HG03045 (cell line): Measurements from ENCODE around the gene CENPA.
"Not testable (repeated sequence)": the region's sequence is repeated elsewhere in the genome, so short reads cannot be mapped to it uniquely, and the experiment has no call there.

Experiments
- ATAC-seq: cut with Tn5 transposase; IDR thresholded peaks from one replicate; pipeline ENCODE4 v1.9.1; 2021; ENCODE audit warnings: mild to moderate bottlenecking, moderate library complexity; ENCODE audit not compliant: unreplicated experiment

Gene CENPA

DNA sequence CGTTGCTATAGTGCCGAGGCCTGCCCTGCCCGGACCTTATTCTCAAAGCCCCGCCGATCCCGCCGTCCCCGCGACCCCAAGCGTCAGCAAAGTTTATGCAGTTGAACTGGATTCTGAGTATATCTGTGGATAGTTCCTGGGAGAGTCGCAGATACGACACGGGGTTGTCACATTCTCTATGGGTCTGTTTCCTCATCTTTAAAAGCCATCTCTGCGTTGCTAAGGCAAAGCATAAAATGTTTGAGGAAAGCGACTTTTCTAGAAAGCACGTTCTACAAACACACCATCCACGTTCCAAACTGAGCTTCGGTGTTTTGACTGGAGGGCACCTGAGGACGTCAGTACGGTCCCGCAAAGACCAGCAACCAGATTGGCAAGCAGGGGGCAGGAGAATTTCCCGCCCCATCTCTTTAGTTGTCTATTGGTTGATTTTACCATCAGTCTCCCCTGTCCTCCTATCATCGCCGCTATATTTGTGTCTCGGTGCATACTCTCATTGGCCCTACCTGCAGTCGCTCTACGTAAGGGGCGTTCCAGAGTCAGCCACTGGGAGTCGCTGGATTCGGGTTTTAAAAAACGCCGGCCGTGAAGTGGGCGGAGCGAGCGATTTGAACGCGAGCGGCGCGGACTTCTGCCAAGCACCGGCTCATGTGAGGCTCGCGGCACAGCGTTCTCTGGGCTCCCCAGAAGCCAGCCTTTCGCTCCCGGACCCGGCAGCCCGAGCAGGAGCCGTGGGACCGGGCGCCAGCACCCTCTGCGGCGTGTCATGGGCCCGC is at the start of gene CENPA:
Gene CENPA, plus strand, starts transcription at position 626 of the 776 bp plus-strand sequence. Its CDS starts 141 bp downstream, at position 767.
- peak; percentile 98 for ATAC-seq

DNA sequence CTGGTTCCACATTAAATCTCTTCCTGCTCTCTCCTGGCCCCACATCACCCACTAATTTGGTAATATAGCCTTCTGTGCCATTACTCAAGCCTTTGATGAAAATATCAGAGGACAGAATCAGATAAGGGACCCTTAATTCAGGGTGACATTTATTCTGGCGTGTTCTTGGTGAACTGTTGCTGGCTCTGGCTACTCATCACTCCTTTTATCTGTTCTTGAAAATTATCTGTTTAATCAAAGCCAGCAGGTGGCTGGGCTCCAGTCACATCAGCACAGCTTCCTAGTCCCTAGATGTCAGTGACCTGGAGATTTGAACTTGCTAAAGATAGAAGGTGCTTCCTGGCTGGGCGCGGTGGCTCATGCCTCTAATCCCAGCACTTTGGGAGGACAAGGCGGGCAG is 48.6 kb upstream of the CENPA start:
- ATAC-seq: no peak

DNA sequence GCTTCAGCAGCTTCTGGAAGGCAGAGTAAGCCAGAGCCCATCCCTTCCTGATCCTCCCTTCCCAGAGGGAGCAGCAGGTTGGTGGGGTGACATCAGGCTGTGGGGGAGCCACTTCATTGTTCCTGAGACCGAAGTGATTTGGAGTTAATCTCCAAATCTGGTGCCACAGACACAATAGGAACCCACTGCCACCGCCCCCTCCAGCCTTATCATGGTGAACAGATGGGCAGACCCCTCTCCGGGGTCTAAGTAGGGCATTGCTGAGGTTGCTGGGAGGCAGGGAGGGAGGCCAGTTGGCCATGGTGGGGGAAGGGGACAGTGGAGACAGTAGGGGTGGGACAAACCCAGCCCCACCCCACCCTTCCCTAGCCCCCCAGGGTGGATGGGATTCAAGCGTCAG is 47.4 kb upstream of the CENPA start:
- ATAC-seq: no peak

DNA sequence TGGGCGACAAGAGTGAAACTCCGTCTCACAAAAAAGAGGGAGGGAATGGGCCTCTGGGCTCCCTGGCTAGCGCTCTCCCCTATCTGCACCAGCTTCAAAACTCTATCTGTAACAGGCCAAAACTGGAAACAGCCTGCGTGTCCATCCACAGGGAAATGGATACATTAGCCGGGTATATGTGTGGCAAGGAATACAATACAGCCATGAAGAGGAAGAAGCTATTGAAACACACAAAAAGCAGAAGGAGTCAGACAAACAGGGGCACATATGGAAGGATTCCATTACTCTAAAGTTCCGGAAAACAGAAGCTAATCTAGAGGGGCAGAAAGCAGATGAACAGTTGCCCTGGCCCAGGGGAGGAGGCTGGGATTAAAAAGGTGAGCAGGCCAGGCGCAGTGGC is 46.3 kb upstream of the CENPA start:
- no peak for ATAC-seq

DNA sequence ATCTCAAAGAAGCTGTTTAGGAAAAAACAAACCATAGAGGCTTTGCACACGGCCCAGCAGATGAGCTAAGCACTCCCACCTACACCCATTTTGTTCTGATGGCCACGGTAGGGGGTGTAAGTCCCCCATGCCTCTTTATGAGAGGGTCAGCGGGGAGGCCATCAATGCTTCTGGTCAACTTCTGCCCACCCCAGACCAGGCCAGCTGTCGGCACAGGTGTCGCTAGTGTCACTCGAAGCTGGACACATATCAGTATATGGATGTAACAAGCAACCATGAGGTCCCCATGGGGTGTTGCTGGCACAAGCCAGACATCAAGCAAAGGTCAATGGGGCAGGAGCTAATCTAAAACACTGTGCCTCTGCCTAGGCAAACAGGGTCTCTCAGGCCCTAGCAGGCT is 45.5 kb upstream of the CENPA start:
- no peak for ATAC-seq

DNA sequence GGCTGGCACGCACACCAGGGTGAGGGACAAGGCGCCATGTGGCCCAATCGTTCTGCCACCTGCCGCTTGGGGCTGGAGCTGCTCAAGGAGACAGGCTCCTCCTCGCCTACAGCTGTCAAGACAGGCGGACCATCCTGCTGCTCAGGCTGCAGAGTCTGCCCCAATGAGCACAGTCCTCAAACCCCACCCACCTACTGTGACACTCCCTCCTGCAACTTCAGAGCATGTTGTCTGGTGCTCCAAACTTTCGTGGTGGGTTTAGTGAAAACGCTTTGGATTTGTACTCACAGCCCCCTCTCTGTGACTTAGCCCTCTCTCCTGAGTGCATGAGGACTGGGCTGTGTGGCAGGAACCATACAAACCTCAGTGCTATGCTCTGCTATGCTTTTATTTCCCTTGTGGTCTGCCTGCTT is 45.0 kb upstream of the CENPA start:
- no peak for ATAC-seq

DNA sequence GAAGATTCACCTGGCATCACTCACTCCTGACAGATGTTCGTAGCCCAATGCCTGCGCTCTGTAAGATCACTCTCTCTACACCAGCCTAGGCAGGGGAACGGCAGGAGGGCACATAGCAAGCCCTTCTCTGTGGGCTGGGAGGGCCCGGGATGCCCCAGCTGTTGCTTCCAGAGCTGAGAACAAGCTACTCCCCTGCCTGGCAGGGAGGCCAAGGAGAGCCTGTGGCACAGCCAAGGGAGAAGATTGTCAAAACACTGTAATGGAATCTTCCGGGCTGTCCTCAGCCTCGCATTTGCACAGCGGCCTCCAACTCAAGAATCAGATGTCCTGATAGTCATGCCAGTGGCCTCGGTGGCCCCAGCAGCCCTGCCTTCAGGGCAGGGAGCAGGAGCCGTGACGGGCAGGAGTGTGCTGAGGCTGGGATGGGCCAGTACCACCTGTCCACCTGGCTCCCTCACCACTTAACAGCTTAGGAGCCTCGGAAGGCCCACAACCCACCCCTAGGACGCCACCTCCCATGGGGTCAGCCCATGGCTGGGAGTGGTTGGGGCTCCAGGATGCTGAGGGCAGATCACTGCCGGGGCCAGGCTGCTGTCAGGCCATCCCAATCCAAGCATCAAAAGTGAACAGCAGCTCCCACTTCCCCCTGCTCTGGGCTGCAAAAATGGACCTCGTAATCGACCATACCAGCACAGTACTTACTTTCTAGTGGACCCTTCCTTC is 43.6 kb upstream of the CENPA start:
- ATAC-seq: no peak

DNA sequence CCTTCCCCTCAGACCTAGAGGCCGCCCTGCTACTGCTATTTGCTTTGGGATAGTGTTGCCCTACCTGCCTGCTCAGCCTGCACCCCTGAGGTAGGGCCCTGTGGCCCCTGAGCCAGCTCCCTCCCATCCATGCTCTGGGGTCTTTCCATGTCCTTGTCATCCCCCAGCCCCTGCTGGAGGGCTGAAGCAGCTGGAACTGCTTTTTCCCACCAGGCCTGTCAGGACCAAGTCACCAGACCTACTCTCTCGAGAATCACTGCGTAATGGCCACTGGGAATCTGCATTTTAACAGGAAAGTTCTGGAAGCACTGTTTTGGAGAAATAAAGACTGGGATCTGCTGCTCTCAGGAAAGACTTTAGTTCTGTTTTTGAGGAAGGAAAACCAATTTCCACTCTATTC is 42.0 kb upstream of the CENPA start:
- ATAC-seq: no peak

DNA sequence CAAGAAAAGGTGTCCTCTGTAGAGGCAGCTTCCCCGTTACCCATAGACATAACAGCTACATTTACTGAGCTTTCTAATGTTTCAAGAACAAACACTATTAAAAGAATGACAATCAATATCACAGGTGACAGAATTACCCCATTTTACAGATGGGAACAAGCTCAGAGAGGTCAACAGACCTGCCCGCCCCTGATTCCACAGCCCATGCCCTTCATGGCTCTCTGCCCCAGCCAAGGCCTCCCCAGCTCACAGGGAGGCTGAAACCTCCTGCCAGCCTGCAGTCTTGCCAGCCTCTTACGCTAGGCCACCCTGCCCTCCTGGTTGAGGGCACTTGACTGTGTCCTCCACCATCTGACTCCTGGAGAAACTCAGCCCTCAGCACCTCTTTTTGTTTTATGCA is 40.9 kb upstream of the CENPA start:
- ATAC-seq: no peak

DNA sequence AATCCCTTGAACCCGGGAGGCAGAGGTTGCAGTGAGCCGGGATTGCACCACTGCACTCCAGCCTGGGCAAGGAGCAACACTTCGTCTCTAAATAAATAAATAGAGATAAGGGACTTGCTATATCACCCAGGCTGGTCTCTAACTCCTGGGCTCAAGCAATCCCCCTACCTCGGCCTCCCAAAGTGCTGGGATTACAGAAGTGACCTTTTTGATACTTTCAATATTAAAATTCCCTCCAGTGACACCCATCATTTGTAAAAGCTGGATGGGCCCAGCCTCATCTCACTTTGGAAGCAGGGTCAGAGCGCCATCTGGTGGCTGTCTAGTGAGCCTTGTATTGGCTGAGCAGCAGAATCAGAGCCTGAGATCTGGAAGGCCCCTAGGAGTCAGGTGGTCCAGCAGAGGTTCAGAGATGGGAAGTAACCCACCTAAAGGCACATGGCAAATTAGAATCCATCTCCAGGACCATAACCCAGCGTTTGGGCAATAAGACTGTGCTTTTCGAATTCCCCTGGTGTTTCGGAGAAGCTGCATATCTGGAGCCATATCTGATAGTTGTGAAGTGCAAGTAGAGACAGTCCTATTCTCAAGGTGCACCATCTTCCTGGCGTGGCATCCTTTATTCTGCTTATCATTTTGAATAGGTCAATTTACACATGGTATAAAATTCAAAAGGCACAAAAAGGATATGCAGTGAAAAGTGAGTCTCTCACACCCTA is 40.1 kb upstream of the CENPA start:
- no peak for ATAC-seq

DNA sequence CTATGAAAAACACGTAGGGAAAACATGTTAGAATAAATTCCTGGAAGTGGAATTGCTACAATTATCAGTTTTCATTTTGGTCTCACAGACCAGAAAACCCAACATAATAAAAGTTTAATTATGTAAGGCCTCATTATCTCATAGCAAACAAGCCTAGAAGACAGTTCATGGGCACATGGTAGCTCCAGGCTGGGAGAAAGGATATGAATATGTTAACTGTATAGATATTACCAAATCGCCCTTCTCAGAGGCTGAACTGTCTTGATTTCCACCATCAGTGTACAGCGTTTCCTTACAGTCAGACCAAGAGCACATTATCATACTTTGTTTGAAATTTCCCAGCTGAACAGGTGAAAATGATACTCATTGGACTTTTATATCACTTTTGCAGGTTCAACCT is 38.9 kb upstream of the CENPA start:
- ATAC-seq: no peak

DNA sequence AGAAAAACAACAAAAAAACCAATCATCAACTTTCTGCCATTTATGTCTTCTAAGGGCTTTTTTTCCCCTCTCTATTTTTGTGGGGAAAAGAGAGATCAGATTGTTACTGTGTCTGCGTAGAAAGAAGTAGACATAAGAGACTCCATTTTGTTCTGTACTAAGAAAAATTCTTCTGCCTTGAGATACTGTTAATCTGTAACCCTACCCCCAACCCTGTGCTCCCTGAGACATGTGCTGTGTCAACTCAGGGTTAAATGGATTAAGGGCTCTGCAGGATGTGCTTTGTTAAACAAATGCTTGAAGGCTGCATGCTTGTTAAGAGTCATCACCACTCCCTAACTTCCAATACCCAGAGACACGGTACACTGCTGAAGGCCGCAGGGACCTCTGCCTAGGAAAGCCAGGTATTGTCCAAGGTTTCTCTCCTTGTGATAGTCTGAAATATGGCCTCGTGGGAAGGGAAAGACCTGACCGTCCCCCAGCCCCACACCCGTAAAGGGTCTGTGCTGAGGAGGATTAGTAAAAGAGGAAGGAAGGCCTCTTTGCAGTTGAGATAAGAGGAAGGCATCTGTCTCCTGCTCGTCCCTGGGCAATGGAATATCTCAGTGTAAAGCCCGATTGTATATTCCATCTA is 36.0 kb upstream of the CENPA start:
- ATAC-seq: not testable (repeated sequence)

DNA sequence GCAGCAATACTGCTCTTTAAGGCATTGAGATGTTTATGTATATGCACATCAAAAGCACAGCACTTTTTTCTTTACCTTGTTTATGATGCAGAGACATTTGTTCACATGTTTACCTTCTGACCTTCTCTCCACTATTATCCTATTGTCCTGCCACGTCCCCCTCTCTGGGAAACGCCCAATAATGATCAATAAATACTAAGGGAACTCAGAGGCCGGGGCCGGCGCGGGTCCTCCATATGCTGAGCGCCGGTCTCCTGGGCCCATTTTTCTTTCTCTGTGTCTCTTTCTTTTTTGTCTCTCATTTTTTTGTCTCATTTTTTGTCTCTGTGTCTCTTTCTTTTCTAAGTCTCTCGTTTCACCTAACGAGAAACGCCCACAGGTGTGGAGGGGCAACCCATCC is 35.4 kb upstream of the CENPA start:
- not testable (repeated sequence) for ATAC-seq

DNA sequence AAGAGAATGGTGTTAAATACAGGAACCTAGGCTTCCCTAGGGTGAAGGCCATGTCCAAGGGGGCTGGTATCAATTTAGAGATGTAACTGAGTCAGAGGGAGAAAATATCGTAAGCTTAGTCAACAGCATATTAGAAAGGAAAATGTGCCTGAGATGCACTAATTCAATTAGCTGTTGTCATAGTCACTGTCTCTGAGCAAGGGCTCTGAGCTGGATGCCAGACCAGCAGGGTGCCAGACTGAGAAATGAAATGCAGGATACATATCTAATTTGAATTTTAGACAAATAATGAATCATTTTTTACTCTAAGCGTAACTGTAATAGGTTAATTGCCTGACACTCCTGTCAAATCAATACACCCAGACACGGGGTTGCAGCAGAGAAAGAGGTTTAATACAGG is 33.2 kb upstream of the CENPA start:
- no peak for ATAC-seq

DNA sequence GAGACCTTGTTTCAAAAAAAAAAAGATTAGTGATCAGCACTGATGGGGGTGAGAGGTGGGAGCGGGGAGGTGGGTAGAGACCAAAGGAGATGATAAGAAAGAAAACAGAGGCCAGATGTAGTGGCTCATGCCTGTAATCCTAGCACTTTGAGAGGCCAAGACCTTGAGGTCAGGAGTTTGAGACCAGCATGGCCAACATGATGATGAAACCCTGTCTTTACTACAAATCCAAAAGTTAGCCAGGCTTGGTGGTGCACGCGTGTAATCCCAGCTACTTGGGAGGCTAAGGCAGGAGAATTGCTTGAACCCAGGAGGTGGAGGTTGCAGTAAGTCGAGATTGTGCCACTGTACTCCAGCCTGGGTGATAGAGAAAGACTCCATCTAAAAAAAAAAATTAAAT is 31.3 kb upstream of the CENPA start:
- no peak for ATAC-seq

DNA sequence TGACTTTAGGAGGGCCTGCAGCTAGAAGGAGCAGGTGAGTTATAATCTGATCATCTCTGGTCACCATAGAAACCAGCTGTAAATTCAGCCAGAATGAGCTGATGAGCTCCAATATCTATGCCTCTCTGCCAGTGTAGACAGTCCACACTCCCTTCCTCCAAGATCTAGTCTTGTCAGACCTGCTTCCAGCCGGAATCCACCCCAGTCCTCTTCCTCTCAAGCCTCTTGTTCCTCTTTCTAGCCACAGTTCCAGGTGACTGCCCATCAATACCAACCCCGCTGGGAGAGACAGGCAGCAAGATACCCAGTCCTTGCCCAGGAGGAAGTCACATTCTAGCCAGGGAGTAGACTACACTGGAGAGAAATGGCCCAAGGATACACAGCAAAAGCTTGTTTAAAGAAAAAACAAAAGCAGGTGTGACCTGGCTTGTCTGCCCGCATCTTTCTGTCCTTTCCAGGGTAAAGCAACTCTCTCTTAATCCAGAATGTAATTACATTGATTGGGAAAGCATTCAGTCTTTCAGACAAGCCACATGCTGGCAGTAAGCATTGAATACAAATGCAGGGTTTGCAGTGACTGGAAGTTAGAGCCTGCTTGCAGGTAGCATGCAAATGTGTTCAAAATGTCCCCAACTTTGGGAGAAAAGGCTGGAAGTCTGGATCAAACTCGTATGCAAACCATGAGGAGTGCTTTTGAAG is 30.7 kb upstream of the CENPA start:
- no peak for ATAC-seq

DNA sequence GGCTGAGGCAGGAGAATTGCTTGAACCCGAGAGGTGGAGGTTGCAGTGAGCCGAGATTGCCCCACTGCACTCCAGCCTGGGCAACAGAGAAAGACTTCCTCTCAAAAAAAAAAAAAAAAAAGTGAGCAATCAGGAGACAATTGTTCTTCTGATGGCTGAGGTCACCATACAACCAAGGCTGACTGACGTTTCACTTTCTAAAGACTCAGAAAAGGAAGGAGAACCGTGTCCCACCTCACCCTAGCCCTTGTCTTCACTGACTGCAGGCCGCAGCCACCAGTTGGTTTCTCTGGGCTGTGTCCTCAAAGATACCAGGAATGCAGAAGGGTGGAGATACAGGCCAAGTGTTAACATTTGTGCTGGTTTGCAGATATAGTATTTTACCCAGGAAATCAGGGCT is 29.5 kb upstream of the CENPA start:
- ATAC-seq: no peak

DNA sequence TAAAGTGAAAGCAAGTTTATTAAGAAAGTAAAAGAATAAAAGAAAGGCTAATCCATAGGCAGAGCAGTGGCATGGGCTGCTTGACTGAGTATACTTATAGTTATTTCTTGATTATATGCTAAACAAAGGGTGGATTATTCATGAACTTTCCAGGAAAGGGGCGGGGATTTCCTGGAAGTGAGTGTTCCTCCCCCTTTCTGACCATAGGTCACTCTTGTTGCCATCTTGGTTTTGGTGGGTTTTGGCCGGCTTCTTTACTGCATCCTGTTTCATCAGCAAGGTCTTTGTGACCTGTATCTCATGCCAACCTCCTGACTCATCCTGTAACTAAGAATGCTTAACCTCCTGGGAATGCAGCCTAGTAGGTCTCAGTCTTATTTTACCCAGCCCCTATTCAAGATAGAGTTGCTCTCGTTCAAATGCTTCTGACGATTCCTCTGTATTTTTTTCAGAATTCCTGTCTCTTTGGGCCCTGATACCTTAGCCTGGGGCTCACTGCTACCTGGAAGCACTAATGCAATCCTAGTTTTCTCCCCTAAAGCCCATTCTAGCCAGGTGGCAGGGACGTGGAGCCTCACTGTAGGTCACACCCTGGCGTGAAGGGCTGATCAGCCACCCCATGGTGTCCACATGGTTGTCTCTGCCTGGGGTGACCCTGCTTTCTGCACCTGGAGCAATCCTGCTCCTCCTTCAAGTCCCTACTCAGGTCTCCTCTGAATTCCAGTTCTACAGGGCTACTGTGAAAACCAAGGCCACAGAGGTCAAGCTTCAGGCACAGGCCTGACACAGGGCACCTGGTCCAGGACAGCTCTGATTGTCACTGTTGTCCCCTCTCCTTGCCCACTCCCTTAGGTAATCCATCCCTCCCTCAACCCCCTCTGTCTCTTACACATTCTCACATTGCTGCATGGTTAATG is 27.7 kb upstream of the CENPA start:
- no peak for ATAC-seq

DNA sequence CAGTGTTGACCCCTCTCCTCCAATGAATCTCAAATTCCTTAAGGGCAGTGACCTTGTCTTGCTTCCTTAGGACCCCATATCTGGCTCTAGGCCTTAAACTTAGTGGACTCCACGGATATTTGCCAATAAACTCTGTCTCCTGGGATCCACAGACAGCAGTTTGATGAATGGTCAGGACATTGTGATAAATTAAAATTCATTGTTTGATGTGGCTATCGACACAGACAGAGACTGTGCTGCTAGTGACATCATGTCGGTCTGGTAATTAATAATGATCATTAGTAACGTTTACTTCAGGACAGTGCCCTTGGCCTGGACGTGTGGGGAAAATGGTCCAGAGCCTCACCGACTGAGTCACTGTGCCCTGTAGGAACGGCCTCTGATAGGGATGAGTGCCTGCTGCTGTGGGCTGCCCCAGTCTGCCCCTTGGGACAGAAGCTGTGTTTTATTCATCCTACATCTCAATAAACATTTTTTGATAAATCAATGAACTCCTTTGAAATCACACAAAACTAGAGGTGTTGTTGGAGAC is 27.0 kb upstream of the CENPA start:
- ATAC-seq: no peak
